Measurements from ENCODE around the gene ITGB7.

DNA sequence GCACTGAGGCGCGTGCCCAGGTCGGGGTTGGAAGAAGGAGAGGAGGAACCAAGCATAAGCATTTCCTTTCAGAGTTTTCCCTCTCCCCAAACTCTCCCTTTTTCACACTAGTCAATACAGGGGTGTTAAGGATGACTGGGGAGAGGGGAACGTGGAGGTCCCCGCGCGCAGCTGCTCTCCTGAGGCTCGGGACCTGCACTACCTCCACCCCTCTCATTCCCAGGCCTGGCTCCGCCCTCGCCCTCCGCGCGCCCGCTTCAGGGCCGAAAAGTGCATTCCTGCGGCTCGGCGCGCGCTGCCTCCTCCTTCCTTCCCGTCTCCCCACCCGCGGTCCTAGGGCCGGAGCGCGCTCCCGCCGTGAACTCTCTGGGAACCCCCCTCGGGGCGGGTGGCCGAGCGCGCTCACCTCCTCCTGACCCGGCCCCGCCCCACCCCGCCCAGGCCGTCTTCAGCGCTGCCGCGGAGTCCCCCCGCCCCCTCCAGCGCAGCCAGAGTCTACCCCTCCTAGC, 13.7 kb upstream of the ITGB7 start:
- TF ChIP-seq RAD21 (IDR thresholded peaks at IDR 0.05; ENCODE audit: low read depth) (no peak; the same call in 1 of the 2 replicates), CREB1 (IDR thresholded peaks at IDR 0.05; ENCODE audit: low read depth) (no peak), TAF1 (IDR thresholded peaks at IDR 0.05; ENCODE audit: low read depth) (no peak; the same call in none of the 2 replicates), ZBTB7A (IDR thresholded peaks at IDR 0.05; ENCODE audit: low read depth) (no peak), CEBPB (IDR thresholded peaks at IDR 0.05) (no peak), EP300 (IDR thresholded peaks at IDR 0.05; ENCODE audit: borderline replicate concordance) (peak; percentile 35; the same call in 1 of the 2 replicates), YY1 (IDR thresholded peaks at IDR 0.05; ENCODE audit: low read depth) (no peak), TCF12 (IDR thresholded peaks at IDR 0.05; ENCODE audit: low read depth) (no peak; the same call in 1 of the 2 replicates), FOXM1 (IDR thresholded peaks at IDR 0.05; ENCODE audit: borderline replicate concordance, low read depth) (no peak)
- TF ChIP-seq, protein P1, sequence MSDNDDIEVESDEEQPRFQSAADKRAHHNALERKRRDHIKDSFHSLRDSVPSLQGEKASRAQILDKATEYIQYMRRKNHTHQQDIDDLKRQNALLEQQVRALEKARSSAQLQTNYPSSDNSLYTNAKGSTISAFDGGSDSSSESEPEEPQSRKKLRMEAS (IDR thresholded peaks at IDR 0.05), result no peak; the same call in 1 of the 2 replicates
- TF ChIP-seq, protein P2, sequence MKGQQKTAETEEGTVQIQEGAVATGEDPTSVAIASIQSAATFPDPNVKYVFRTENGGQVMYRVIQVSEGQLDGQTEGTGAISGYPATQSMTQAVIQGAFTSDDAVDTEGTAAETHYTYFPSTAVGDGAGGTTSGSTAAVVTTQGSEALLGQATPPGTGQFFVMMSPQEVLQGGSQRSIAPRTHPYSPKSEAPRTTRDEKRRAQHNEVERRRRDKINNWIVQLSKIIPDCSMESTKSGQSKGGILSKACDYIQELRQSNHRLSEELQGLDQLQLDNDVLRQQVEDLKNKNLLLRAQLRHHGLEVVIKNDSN (IDR thresholded peaks at IDR 0.05), result no peak
- TF ChIP-seq, protein P3, sequence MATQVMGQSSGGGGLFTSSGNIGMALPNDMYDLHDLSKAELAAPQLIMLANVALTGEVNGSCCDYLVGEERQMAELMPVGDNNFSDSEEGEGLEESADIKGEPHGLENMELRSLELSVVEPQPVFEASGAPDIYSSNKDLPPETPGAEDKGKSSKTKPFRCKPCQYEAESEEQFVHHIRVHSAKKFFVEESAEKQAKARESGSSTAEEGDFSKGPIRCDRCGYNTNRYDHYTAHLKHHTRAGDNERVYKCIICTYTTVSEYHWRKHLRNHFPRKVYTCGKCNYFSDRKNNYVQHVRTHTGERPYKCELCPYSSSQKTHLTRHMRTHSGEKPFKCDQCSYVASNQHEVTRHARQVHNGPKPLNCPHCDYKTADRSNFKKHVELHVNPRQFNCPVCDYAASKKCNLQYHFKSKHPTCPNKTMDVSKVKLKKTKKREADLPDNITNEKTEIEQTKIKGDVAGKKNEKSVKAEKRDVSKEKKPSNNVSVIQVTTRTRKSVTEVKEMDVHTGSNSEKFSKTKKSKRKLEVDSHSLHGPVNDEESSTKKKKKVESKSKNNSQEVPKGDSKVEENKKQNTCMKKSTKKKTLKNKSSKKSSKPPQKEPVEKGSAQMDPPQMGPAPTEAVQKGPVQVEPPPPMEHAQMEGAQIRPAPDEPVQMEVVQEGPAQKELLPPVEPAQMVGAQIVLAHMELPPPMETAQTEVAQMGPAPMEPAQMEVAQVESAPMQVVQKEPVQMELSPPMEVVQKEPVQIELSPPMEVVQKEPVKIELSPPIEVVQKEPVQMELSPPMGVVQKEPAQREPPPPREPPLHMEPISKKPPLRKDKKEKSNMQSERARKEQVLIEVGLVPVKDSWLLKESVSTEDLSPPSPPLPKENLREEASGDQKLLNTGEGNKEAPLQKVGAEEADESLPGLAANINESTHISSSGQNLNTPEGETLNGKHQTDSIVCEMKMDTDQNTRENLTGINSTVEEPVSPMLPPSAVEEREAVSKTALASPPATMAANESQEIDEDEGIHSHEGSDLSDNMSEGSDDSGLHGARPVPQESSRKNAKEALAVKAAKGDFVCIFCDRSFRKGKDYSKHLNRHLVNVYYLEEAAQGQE (IDR thresholded peaks at IDR 0.05; ENCODE audit: low read depth), result no peak
